Measurements from ENCODE around the gene THUMPD1. TPM values are rescaled to one million over a fixed set of nuclear protein-coding genes. Genes with fewer than 3 reads are reported as not detected.
A peak's percentile ranks its signal among the peaks of the same experiment; 100 is the strongest.
"Not testable (repeated sequence)": the region's sequence is repeated elsewhere in the genome, so short reads cannot be mapped to it uniquely, and the experiment has no call there.

The THUMPD1 gene
- total RNA-seq, 1 experiment from 2014 or later: 33.9 TPM

DNA sequence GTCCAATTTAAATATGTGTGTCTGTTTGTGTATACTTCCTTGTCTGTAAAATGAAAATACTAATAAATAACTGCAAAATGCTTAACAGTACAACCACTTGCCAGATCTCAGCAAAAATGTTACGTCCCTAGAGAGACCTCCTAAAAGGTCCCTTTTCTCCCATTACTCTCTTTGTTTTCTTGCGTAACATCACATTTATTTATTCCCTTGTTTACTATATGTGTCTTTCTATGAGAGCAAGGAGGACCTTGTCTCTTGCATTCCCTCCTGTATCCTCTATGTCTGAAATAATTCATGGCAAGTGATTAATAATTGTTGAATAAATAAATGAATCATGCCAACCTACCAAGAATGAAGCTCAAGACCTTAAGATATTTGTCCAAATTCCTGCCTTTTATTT, 24.1 kb upstream of the THUMPD1 start:
- intact Hi-C loops (cut with micrococcal nuclease): no loop called here
- H3K27ac ChIP-seq (ENCODE audit: low read depth, low read length): no peak overlapping the region
- no peak overlapping the region for H3K4me2 ChIP-seq (ENCODE audit: low read length)
- H3K9ac ChIP-seq (ENCODE audit: low read length): no peak overlapping the region
- H3K4me1 ChIP-seq (ENCODE audit: control insufficient read depth in 1 of 2, insufficient read depth in 2 of 2, low read length in 2 of 2): peaks cover 10 to 12% of the 10 kb centered on the region in 2 experiments
- H3K9me2 ChIP-seq (ENCODE audit: insufficient read depth): no peaks in the 10 kb centered on the region
- ChIA-PET CTCF (interaction anchor here (3.7 kb wide), 1 partner anchor 9 kb away, joined by 14 read pairs; no protein-coding TSS in a partner anchor), RAD21 (ENCODE audit: low non-redundant PET in 1 of 2, low total read pairs in 2 of 2, uncharacterized antibody in 2 of 2, unreplicated experiment in 2 of 2) (no interaction called here), POLR2A (interaction anchor here (1.5 kb wide), 1 partner anchor 25 kb away, joined by 3 read pairs; no protein-coding TSS in a partner anchor)
- no TSS peak for BruUV-seq (replicated peaks)
- no peak for TF ChIP-seq CEBPB (IDR thresholded peaks at IDR 0.05; ENCODE audit: low read depth)
- no peak for TF ChIP-seq ELF1 (IDR thresholded peaks at IDR 0.05; ENCODE audit: borderline replicate concordance, low read depth)
- TF ChIP-seq RAD21 (IDR thresholded peaks at IDR 0.05; ENCODE audit: low read depth): no peak
- no peak for TF ChIP-seq CBX3 (IDR thresholded peaks at IDR 0.05; ENCODE audit: low read depth)
- TF ChIP-seq, protein P1, sequence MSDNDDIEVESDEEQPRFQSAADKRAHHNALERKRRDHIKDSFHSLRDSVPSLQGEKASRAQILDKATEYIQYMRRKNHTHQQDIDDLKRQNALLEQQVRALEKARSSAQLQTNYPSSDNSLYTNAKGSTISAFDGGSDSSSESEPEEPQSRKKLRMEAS (IDR thresholded peaks at IDR 0.05): no peak
- TF ChIP-seq YY1 (IDR thresholded peaks at IDR 0.05; ENCODE audit: extremely low read depth, insufficient replicate concordance, low read depth, low read length): no peak
- no peak for TF ChIP-seq EGR1 (IDR thresholded peaks at IDR 0.05; ENCODE audit: low read depth)
- no peak for TF ChIP-seq ZNF274 (IDR thresholded peaks at IDR 0.05; ENCODE audit: low read depth, low read length)
- TF ChIP-seq, protein P2, sequence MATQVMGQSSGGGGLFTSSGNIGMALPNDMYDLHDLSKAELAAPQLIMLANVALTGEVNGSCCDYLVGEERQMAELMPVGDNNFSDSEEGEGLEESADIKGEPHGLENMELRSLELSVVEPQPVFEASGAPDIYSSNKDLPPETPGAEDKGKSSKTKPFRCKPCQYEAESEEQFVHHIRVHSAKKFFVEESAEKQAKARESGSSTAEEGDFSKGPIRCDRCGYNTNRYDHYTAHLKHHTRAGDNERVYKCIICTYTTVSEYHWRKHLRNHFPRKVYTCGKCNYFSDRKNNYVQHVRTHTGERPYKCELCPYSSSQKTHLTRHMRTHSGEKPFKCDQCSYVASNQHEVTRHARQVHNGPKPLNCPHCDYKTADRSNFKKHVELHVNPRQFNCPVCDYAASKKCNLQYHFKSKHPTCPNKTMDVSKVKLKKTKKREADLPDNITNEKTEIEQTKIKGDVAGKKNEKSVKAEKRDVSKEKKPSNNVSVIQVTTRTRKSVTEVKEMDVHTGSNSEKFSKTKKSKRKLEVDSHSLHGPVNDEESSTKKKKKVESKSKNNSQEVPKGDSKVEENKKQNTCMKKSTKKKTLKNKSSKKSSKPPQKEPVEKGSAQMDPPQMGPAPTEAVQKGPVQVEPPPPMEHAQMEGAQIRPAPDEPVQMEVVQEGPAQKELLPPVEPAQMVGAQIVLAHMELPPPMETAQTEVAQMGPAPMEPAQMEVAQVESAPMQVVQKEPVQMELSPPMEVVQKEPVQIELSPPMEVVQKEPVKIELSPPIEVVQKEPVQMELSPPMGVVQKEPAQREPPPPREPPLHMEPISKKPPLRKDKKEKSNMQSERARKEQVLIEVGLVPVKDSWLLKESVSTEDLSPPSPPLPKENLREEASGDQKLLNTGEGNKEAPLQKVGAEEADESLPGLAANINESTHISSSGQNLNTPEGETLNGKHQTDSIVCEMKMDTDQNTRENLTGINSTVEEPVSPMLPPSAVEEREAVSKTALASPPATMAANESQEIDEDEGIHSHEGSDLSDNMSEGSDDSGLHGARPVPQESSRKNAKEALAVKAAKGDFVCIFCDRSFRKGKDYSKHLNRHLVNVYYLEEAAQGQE (IDR thresholded peaks at IDR 0.05; ENCODE audit: low read depth): no peak
- no peak for TF ChIP-seq JUND (IDR thresholded peaks at IDR 0.05)
- TF ChIP-seq, protein P3, sequence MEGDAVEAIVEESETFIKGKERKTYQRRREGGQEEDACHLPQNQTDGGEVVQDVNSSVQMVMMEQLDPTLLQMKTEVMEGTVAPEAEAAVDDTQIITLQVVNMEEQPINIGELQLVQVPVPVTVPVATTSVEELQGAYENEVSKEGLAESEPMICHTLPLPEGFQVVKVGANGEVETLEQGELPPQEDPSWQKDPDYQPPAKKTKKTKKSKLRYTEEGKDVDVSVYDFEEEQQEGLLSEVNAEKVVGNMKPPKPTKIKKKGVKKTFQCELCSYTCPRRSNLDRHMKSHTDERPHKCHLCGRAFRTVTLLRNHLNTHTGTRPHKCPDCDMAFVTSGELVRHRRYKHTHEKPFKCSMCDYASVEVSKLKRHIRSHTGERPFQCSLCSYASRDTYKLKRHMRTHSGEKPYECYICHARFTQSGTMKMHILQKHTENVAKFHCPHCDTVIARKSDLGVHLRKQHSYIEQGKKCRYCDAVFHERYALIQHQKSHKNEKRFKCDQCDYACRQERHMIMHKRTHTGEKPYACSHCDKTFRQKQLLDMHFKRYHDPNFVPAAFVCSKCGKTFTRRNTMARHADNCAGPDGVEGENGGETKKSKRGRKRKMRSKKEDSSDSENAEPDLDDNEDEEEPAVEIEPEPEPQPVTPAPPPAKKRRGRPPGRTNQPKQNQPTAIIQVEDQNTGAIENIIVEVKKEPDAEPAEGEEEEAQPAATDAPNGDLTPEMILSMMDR (IDR thresholded peaks at IDR 0.05 in 2 of 3, conservative IDR thresholded peaks at IDR 0.05 in 1 of 3; ENCODE audit: borderline replicate concordance in 1 of 3, insufficient read depth in 1 of 3, low read depth in 2 of 3, low read length in 2 of 3): no peak
- TF ChIP-seq TCF7L2 (IDR thresholded peaks at IDR 0.05; ENCODE audit: borderline replicate concordance, extremely low read depth, insufficient read depth, insufficient read length): no peak
- TF ChIP-seq, protein P4, sequence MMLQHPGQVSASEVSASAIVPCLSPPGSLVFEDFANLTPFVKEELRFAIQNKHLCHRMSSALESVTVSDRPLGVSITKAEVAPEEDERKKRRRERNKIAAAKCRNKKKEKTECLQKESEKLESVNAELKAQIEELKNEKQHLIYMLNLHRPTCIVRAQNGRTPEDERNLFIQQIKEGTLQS (IDR thresholded peaks at IDR 0.05): no peak
- TF ChIP-seq EZH2phosphoT487 (IDR thresholded peaks at IDR 0.05; ENCODE audit: borderline replicate concordance): no peak
- H3K27me3 ChIP-seq (ENCODE audit: insufficient read depth, low read length): no peaks in the 10 kb centered on the region
- H2AFZ ChIP-seq (ENCODE audit: low read depth, low read length, poor library complexity, severe bottlenecking): no peak overlapping the region
- H3K36me3 ChIP-seq (ENCODE audit: control insufficient read depth in 1 of 2, insufficient read depth in 2 of 2, low read length in 2 of 2): no peaks in the 10 kb centered on the region
- ATAC-seq (no peak), DNase-seq (ENCODE audit: low read depth, low spot score) (no peak)
- H4K20me1 ChIP-seq (ENCODE audit: insufficient read depth): no peaks in the 10 kb centered on the region
- no peak overlapping the region for H3K4me3 ChIP-seq (replicated peaks in 1 of 2; ENCODE audit: low read depth in 1 of 2, low read length in 2 of 2)
- H3K9me3 ChIP-seq (ENCODE audit: control insufficient read depth in 1 of 2, insufficient read depth in 1 of 2, low read depth in 1 of 2, low read length in 2 of 2): no peaks in the 10 kb centered on the region
- H3K79me2 ChIP-seq (ENCODE audit: insufficient read depth, low read length): no peaks in the 10 kb centered on the region

DNA sequence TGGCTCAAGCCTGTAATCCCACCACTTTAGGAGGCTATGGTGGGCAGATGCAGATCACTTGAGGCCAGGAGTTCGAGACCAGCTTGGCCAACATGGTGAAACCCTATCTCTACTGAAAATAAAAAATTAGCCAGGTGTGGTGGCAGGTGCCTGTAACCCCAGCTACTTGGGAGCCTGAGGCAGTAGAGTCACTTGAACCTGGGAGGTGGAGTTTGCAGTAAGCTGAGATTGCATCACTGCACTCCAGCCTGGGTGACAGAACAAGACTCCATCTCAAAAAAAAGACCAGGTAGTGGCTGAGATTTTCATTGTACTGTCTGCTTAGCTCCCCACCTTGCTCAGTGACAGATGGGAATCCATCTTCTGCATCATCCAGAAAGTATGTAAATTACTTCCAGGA, 22.8 kb upstream of the THUMPD1 start:
- H3K27me3 ChIP-seq (ENCODE audit: insufficient read depth, low read length); H3K9ac ChIP-seq (ENCODE audit: low read length); H3K79me2 ChIP-seq (ENCODE audit: insufficient read depth, low read length); ATAC-seq; BruUV-seq (replicated peaks); H4K20me1 ChIP-seq (ENCODE audit: insufficient read depth); H2AFZ ChIP-seq (ENCODE audit: low read depth, low read length, poor library complexity, severe bottlenecking); H3K36me3 ChIP-seq (ENCODE audit: control insufficient read depth in 1 of 2, insufficient read depth in 2 of 2, low read length in 2 of 2); DNase-seq (ENCODE audit: low read depth, low spot score); intact Hi-C loops (cut with micrococcal nuclease); H3K4me3 ChIP-seq (replicated peaks in 1 of 2; ENCODE audit: low read depth in 1 of 2, low read length in 2 of 2); RAD21 ChIA-PET (ENCODE audit: low non-redundant PET in 1 of 2, low total read pairs in 2 of 2, uncharacterized antibody in 2 of 2, unreplicated experiment in 2 of 2); H3K9me3 ChIP-seq (ENCODE audit: control insufficient read depth in 1 of 2, insufficient read depth in 1 of 2, low read depth in 1 of 2, low read length in 2 of 2); H3K27ac ChIP-seq (ENCODE audit: low read depth, low read length); H3K9me2 ChIP-seq (ENCODE audit: insufficient read depth): not testable (repeated sequence)
- ChIA-PET CTCF (interaction anchor here (1.2 to 3.7 kb wide), 2 partner anchors 11 to 537 kb away, joined by 3 to 14 read pairs; no protein-coding TSS in a partner anchor), POLR2A (interaction anchor here (1.5 kb wide), 1 partner anchor 23 kb away, joined by 3 read pairs; no protein-coding TSS in a partner anchor)
- Histone ChIP-seq H3K4me1 (ENCODE audit: control insufficient read depth in 1 of 2, insufficient read depth in 2 of 2, low read length in 2 of 2) (peaks cover 10 to 12% of the 10 kb centered on the region in 2 experiments), H3K4me2 (ENCODE audit: low read length) (peak overlapping the region; percentile 69; the same call in 1 of the 2 replicates)

Measured in HCT116 (cell line).